ENCODE data around the gene ZNF639.

ZNF639 gene

GRCh38 chr3:179347345-179348194 is 24.7 kb downstream of the ZNF639 start, which contains the start of gene MFN1 (continued):
- 0 out of 2 replicates have a peak, but pooled peaks have one; percentile 50 for TF ChIP-seq ZSCAN30 (tag by site-specific recombination; IDR thresholded peaks at IDR 0.05)
- peak; percentile 23; the same call in 1 of the 2 replicates for TF ChIP-seq ZBTB20 (tag by site-specific recombination; IDR thresholded peaks at IDR 0.05)
- peak; percentile 54; the same call in 1 of the 2 replicates for TF ChIP-seq ZNF398 (tag by site-specific recombination; IDR thresholded peaks at IDR 0.05)
- peak; percentile 57 for TF ChIP-seq ZBTB17 (tag by site-specific recombination; IDR thresholded peaks at IDR 0.05)
- no peak for TF ChIP-seq ZNF785 (tag by site-specific recombination; IDR thresholded peaks at IDR 0.05)
- TF ChIP-seq ZNF707 (tag by site-specific recombination; IDR thresholded peaks at IDR 0.05), result peak; percentile 84
- 0 out of 2 replicates have a peak, but pooled peaks have one; percentile 18 for TF ChIP-seq SP7 (tag by site-specific recombination; IDR thresholded peaks at IDR 0.05)
- TF ChIP-seq REPIN1 (tag by site-specific recombination; IDR thresholded peaks at IDR 0.05; ENCODE audit: low read depth), result no peak
- peak; percentile 40; the same call in 1 of the 2 replicates for TF ChIP-seq ZNF518A (tag by site-specific recombination; conservative IDR thresholded peaks at IDR 0.05; ENCODE audit: low read depth)
- no peak for TF ChIP-seq ZNF830 (tag by site-specific recombination; IDR thresholded peaks at IDR 0.05; ENCODE audit: low read depth)
- no peak for TF ChIP-seq ZNF140 (tag by site-specific recombination; IDR thresholded peaks at IDR 0.05)
- 0 out of 2 replicates have a peak, but pooled peaks have one; percentile 16 for TF ChIP-seq ZBTB10 (tag by site-specific recombination; IDR thresholded peaks at IDR 0.05)
- TF ChIP-seq ZNF501 (tag by site-specific recombination; IDR thresholded peaks at IDR 0.05), result peak; percentile 83; the same call in 1 of the 2 replicates
- TF ChIP-seq ZNF280D (tag by site-specific recombination; IDR thresholded peaks at IDR 0.05), result no peak
- TF ChIP-seq ZNF112 (tag by site-specific recombination; IDR thresholded peaks at IDR 0.05), result no peak
- TF ChIP-seq ZNF660 (tag by site-specific recombination; IDR thresholded peaks at IDR 0.05), result peak; percentile 52; the same call in 1 of the 2 replicates
- peak; percentile 80 for TF ChIP-seq IKZF3 (tag by site-specific recombination; IDR thresholded peaks at IDR 0.05)
- TF ChIP-seq OSR2 (tag by site-specific recombination; IDR thresholded peaks at IDR 0.05), result no peak; the same call in 1 of the 2 replicates

Data from HEK293 (cell line).